ENCODE measurements around the gene PNRC1.

The PNRC1 gene

DNA sequence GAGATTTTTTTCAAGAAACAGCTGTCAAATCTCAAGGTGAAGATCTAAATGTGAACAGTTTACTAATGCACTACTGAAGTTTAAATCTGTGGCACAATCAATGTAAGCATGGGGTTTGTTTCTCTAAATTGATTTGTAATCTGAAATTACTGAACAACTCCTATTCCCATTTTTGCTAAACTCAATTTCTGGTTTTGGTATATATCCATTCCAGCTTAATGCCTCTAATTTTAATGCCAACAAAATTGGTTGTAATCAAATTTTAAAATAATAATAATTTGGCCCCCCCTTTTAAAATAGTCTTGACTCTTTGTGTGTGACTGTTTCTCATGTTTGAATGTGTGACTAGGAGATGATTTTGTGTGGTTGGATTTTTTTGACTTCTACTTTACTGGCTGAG is 4.0 kb downstream of the PNRC1 start:
- peaks cover 9 to 11% of the 10 kb centered on the region in 2 experiments for H3K36me3 ChIP-seq (ENCODE audit: control insufficient read depth in 1 of 2, insufficient read depth in 2 of 2, low read length in 2 of 2)
- no peak overlapping the region for H3K4me3 ChIP-seq (ENCODE audit: low read depth, low read length)
- no peak overlapping the region for H4K91ac ChIP-seq (ENCODE audit: low read depth, low read length)
- H3K27ac ChIP-seq (ENCODE audit: low read depth, low read length), result no peak overlapping the region
- no peak overlapping the region for H2BK5ac ChIP-seq (ENCODE audit: low read depth, low read length, poor library complexity)
- H3K4me2 ChIP-seq (ENCODE audit: low read length), result no peak overlapping the region
- no peak for DNase-seq
- H2AFZ ChIP-seq (ENCODE audit: insufficient read depth, low read length, poor library complexity), result no peak overlapping the region
- peaks cover 2 to 3% of the 10 kb centered on the region in 2 experiments for H3K4me1 ChIP-seq (ENCODE audit: control insufficient read depth in 1 of 2, insufficient read depth in 2 of 2, low read length in 2 of 2)
- H2BK12ac ChIP-seq (ENCODE audit: low read length), result no peak overlapping the region
- no peaks in the 10 kb centered on the region for H3K9me3 ChIP-seq (ENCODE audit: insufficient read depth, low read depth, low read length)
- no peak overlapping the region for H2BK120ac ChIP-seq (ENCODE audit: insufficient read depth, low read length, poor library complexity)
- no peak overlapping the region for H3K4ac ChIP-seq (ENCODE audit: low read depth, low read length)
- no peak overlapping the region for H3K14ac ChIP-seq (ENCODE audit: low read length)
- peaks cover 11% of the 10 kb centered on the region for H3K79me1 ChIP-seq (ENCODE audit: low read length)
- no peaks in the 10 kb centered on the region for H3K27me3 ChIP-seq (ENCODE audit: insufficient read depth, low read length)
- no peak overlapping the region for H4K12ac ChIP-seq (ENCODE audit: low read depth, low read length)
- peaks cover 16% of the 10 kb centered on the region for H3K79me2 ChIP-seq (ENCODE audit: control insufficient read depth, insufficient read depth, low read length, poor library complexity)
- H3K23ac ChIP-seq (ENCODE audit: low read length), result no peak overlapping the region
- no peak overlapping the region for H2AK5ac ChIP-seq (ENCODE audit: low read length)
- H3K9ac ChIP-seq (ENCODE audit: low read length), result no peak overlapping the region
- H3K18ac ChIP-seq (ENCODE audit: low read length), result no peak overlapping the region
- H4K8ac ChIP-seq (ENCODE audit: low read depth, low read length), result no peak overlapping the region

DNA sequence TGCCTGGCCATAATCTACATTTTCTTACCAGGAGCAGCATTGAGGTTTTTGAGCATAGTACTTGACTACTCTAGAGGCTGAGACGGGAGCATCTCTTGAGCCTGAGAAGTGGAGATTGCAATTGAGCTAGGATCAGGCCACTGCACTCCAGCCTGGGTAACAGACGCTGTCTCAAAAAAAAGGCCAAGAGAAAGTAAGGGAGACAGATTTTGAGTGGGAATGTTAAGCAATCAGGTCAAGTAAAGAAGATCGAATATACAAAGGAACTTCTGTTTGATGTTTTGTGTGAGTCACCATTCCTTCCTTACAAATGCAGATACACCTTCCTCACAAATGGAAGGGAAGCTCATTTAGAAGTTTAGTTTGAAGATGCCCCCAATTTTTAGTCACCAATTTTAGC is 4.4 kb downstream of the PNRC1 start:
- Histone ChIP-seq H3K4ac (ENCODE audit: low read depth, low read length) (no peak overlapping the region), H3K27me3 (ENCODE audit: insufficient read depth, low read length) (no peaks in the 10 kb centered on the region), H3K36me3 (ENCODE audit: control insufficient read depth in 1 of 2, insufficient read depth in 2 of 2, low read length in 2 of 2) (peaks cover 9 to 11% of the 10 kb centered on the region in 2 experiments), H3K14ac (ENCODE audit: low read length) (no peak overlapping the region), H4K12ac (ENCODE audit: low read depth, low read length) (no peak overlapping the region), H3K4me3 (ENCODE audit: low read depth, low read length) (no peak overlapping the region), H2BK12ac (ENCODE audit: low read length) (no peak overlapping the region), H3K9me3 (ENCODE audit: insufficient read depth, low read depth, low read length) (no peaks in the 10 kb centered on the region), H2BK5ac (ENCODE audit: low read depth, low read length, poor library complexity) (no peak overlapping the region), H3K79me1 (ENCODE audit: low read length) (peaks cover 11% of the 10 kb centered on the region), H2BK120ac (ENCODE audit: insufficient read depth, low read length, poor library complexity) (no peak overlapping the region), H4K8ac (ENCODE audit: low read depth, low read length) (no peak overlapping the region), H3K27ac (ENCODE audit: low read depth, low read length) (no peak overlapping the region), H4K91ac (ENCODE audit: low read depth, low read length) (no peak overlapping the region), H3K23ac (ENCODE audit: low read length) (peak overlapping the region; percentile 33), H3K18ac (ENCODE audit: low read length) (no peak overlapping the region), H3K4me2 (ENCODE audit: low read length) (no peak overlapping the region), H3K79me2 (ENCODE audit: control insufficient read depth, insufficient read depth, low read length, poor library complexity) (peaks cover 16% of the 10 kb centered on the region), H2AK5ac (ENCODE audit: low read length) (no peak overlapping the region), H2AFZ (ENCODE audit: insufficient read depth, low read length, poor library complexity) (no peak overlapping the region), H3K9ac (ENCODE audit: low read length) (no peak overlapping the region), H3K4me1 (ENCODE audit: control insufficient read depth in 1 of 2, insufficient read depth in 2 of 2, low read length in 2 of 2) (peaks cover 2 to 3% of the 10 kb centered on the region in 2 experiments)
- DNase-seq, result no peak
- WGBS (ENCODE audit: extremely low coverage, insufficient coverage, insufficient read length), result no CpG with 5 or more reads among the region's 3 CpGs

DNA sequence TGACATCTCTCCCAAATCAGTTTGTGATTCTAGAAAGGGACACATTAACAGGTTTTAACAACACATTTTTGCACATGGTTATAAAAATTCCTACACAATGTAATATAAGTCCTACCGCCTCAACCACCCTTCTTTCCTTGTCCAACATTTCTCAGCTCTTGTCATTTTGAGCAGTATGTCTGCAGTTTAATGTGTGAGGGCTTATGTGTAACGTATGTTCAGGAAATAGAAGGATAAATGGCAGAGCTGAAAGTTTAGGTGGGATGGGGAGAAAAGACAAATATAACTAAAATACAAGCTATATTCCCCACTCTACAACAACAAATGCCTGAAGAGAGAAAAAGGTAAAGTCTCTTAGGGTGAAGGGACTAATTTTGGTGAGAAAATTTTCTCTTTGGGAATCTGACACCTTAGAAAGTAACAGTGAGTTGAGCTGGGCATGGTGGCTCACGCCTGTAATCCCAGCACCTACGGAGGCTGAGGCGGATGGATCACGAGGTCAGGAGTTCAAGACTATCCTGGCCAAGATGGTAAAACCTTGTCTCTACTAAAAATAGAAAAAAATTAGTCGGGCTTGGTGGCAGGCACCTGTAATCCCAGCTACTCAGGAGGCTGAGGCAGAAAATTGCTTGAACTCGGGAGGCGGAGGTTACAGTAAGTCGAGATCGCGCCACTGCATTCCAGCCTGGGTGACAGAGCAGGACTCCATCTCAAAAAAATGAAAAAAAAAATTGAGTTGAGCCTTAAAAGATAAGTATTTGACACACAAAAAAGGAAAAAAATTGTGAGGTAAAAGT is 5.1 kb downstream of the PNRC1 start:
- no CpG with 5 or more reads among the region's 12 CpGs for WGBS (ENCODE audit: extremely low coverage, insufficient coverage, insufficient read length)
- Histone ChIP-seq H3K14ac (ENCODE audit: low read length) (no peak overlapping the region), H3K9me3 (ENCODE audit: insufficient read depth, low read depth, low read length) (no peaks in the 10 kb centered on the region), H3K23ac (ENCODE audit: low read length) (no peak overlapping the region), H3K9ac (ENCODE audit: low read length) (no peak overlapping the region), H2AFZ (ENCODE audit: insufficient read depth, low read length, poor library complexity) (no peak overlapping the region), H3K79me1 (ENCODE audit: low read length) (peaks cover 11% of the 10 kb centered on the region), H3K36me3 (ENCODE audit: control insufficient read depth in 1 of 2, insufficient read depth in 2 of 2, low read length in 2 of 2) (peaks cover 9 to 11% of the 10 kb centered on the region in 2 experiments), H3K4me1 (ENCODE audit: control insufficient read depth in 1 of 2, insufficient read depth in 2 of 2, low read length in 2 of 2) (peaks cover 2 to 3% of the 10 kb centered on the region in 2 experiments), H2AK5ac (ENCODE audit: low read length) (no peak overlapping the region), H3K4me2 (ENCODE audit: low read length) (no peak overlapping the region), H3K27ac (ENCODE audit: low read depth, low read length) (no peak overlapping the region), H2BK12ac (ENCODE audit: low read length) (no peak overlapping the region), H4K12ac (ENCODE audit: low read depth, low read length) (no peak overlapping the region), H3K79me2 (ENCODE audit: control insufficient read depth, insufficient read depth, low read length, poor library complexity) (peaks cover 16% of the 10 kb centered on the region), H4K8ac (ENCODE audit: low read depth, low read length) (no peak overlapping the region), H3K4ac (ENCODE audit: low read depth, low read length) (no peak overlapping the region), H2BK120ac (ENCODE audit: insufficient read depth, low read length, poor library complexity) (no peak overlapping the region), H3K27me3 (ENCODE audit: insufficient read depth, low read length) (no peaks in the 10 kb centered on the region), H3K4me3 (ENCODE audit: low read depth, low read length) (no peak overlapping the region), H4K91ac (ENCODE audit: low read depth, low read length) (no peak overlapping the region), H2BK5ac (ENCODE audit: low read depth, low read length, poor library complexity) (no peak overlapping the region), H3K18ac (ENCODE audit: low read length) (no peak overlapping the region)
- no peak for DNase-seq

DNA sequence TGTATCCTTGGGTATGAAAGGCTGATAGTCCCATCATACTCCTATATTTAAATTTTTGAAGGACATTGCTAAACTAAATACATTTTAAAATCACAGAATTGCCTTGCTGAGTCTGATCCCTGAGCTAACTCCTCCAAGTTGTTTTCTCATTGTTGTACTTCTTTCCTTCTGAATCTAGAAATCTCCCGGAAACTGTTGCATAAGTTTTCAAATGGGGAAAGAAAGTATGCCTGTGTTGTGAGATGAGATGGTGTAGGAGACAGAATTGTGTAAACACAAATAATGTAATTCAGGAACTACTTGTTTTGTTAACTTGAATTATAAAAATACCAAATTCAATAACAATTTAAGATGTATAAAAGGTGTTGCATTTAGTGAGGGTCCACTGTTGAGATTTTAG is 7.3 kb downstream of the PNRC1 start:
- Histone ChIP-seq H3K36me3 (ENCODE audit: control insufficient read depth in 1 of 2, insufficient read depth in 2 of 2, low read length in 2 of 2) (peaks cover 9 to 11% of the 10 kb centered on the region in 2 experiments), H2AK5ac (ENCODE audit: low read length) (no peak overlapping the region), H3K27me3 (ENCODE audit: insufficient read depth, low read length) (no peaks in the 10 kb centered on the region), H3K4me3 (ENCODE audit: low read depth, low read length) (no peak overlapping the region), H3K27ac (ENCODE audit: low read depth, low read length) (no peak overlapping the region), H3K23ac (ENCODE audit: low read length) (no peak overlapping the region), H3K4me2 (ENCODE audit: low read length) (no peak overlapping the region), H2AFZ (ENCODE audit: insufficient read depth, low read length, poor library complexity) (no peak overlapping the region), H3K4me1 (ENCODE audit: control insufficient read depth in 1 of 2, insufficient read depth in 2 of 2, low read length in 2 of 2) (peaks cover 1 to 3% of the 10 kb centered on the region in 2 experiments), H3K14ac (ENCODE audit: low read length) (no peak overlapping the region), H3K9ac (ENCODE audit: low read length) (no peak overlapping the region), H3K4ac (ENCODE audit: low read depth, low read length) (no peak overlapping the region), H2BK5ac (ENCODE audit: low read depth, low read length, poor library complexity) (no peak overlapping the region), H4K8ac (ENCODE audit: low read depth, low read length) (no peak overlapping the region), H2BK120ac (ENCODE audit: insufficient read depth, low read length, poor library complexity) (no peak overlapping the region), H3K18ac (ENCODE audit: low read length) (no peak overlapping the region), H4K91ac (ENCODE audit: low read depth, low read length) (no peak overlapping the region), H2BK12ac (ENCODE audit: low read length) (no peak overlapping the region), H3K79me2 (ENCODE audit: control insufficient read depth, insufficient read depth, low read length, poor library complexity) (peaks cover 6% of the 10 kb centered on the region), H3K79me1 (ENCODE audit: low read length) (no peaks in the 10 kb centered on the region), H3K9me3 (ENCODE audit: insufficient read depth, low read depth, low read length) (no peaks in the 10 kb centered on the region), H4K12ac (ENCODE audit: low read depth, low read length) (no peak overlapping the region)
- WGBS (ENCODE audit: extremely low coverage, insufficient coverage, insufficient read length), result no CpG with 5 or more reads among the region's 1 CpG
- no peak for DNase-seq
